NOMO-1 (cell line): Measurements from ENCODE around the gene THAP10.
"Not testable (repeated sequence)": the region's sequence is repeated elsewhere in the genome, so short reads cannot be mapped to it uniquely, and the experiment has no call there.

ENCODE experiments used
- DNase-seq, 2 experiments: peaks; one replicate each; lab custom pipeline; 2025; ENCODE audit not compliant: unreplicated experiment in 2 of 2; lab: John Stamatoyannopoulos, UW

Gene THAP10

GRCh38 chr15:70879401-70879800, 12.8 kb downstream of the THAP10 start:
- no peak for DNase-seq

- no peak for DNase-seq
Measured at GRCh38 chr15:70876683-70877082, 15.6 kb downstream of the THAP10 start.

DNA sequence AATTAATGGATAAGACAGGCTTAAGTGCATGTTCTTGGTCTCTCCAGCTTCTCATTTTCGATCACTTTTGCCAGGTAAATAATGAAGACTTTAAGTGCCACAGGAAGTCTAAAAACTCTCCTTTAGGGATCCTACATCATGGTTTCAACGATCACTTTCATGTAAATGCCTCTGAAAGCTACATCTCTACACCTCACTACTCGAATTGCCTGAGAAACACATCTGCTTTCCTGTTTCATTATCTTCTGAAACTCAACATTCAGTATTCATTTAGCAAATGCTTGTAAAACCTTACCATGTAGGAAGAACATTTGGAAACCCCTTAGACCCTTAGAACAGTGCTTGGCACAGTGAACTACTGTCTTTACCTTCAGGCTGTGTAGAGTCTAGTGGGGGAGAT, 16.2 kb downstream of the THAP10 start:
- DNase-seq = no peak

GRCh38 chr15:70875001-70875782, 17.0 kb downstream of the THAP10 start:
- no peak for DNase-seq

GRCh38 chr15:70873232-70874054, 18.8 kb downstream of the THAP10 start:
- DNase-seq = no peak

GRCh38 chr15:70871490-70871889, 20.7 kb downstream of the THAP10 start:
- DNase-seq = not testable (repeated sequence)

- DNase-seq = peak in 1 of 2 experiments; percentile 38
Measured at GRCh38 chr15:70870051-70870450, 22.2 kb downstream of the THAP10 start.

DNA sequence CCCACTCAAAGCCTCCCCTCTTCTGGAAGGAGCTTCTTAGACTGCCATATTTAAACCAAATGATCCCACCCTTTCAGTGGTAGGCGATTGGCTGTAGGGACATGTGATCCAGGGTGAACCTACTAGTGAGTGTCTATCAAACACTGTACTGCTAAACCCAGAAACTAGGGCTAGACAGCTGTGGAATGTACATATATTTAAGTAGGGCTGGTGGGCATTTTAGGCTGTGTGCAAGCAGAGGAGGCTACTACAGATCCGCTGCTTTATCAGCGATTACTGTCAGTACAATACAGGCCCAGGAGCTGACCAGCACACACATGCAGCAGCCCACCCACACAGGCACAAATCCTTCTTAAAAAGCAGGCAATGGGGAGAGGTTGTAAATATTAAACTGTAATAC, 22.9 kb downstream of the THAP10 start:
- DNase-seq = no peak

GRCh38 chr15:70867911-70868467, 24.2 kb downstream of the THAP10 start:
- no peak for DNase-seq

- DNase-seq = no peak
Measured at GRCh38 chr15:70866982-70867641, 25.1 kb downstream of the THAP10 start.

DNA sequence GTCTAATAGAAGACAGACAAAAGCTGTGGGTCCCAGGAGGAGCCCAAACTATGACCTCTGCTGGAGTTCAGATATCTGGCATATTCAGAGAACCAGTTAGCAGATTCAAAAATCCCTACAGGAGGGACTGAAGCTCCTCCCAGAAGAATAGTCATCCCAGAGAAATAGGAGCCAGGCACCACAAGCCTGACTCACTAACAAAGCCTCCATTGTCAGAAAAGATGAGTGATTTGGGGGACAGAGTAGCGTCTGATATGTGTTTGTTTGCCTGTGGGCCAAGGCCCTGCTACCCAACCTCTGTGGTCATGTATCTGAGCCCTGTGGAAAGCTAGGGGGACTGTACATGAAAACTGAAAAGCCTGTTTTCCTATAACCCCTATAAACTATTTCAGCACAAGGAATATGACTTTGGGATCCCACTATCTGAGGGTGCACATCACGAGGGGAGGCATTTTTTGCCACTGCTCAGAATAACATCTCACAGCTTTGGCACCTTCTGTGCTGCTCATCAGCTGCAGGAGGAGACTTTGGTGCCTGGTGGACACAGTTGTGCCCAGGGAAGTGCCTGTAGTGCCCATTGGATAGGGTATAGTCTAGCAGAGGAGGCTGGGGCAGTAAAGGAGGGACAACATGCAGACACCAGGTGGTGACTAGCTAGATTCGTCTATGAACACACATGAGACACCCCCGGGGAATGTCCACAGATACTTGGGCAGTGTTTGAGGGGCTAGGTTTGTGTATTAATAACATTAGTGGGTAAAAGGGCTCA, 28.6 kb downstream of the THAP10 start:
- no peak for DNase-seq

DNA sequence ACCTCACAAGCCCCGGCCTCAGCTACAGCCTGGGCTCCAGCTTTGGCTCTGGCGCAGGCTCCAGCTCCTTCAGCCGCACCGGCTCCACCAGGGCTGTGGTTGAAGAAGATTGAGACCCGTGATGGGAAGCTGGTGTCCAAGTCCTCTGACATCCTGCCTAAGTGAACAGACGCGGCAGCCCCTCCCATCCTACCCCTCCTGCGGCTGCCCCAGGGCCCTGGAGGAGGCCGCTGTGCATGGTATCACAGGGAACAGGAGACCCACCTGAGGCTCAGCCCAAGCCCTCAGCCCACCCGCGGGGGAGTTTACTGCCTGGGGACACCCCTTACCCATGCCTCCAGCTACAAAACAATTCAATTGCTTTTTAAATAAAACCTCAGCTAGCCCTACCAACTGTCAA, 32.2 kb downstream of the THAP10 start:
- DNase-seq = no peak

DNA sequence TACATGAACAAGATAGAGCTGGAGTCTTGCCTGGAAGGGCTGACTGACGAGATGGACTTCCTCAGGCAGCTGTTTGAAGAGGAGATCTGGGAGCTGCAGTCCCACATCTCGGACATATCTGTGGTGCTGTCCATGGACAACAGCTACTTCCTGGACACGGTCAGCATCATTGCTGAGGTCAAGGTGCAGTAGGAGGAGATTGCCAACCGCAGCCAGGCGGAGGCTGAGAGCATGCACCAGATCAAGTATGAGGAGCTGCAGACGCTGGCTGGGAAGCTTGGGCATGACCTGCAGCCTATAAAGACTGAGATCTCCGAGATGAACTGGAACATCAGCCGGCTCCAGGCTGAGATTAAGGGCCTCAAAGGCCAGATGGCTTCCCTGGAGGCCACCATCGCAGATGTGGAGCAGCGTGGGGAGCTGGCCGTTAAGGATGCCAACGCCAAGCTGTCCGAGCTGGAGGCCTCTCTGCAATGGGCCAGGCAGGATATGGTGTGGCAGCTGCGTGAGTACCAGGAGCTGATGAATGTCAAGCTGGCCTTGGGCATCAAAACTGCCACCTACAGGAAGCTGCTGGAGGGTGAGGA, 32.8 kb downstream of the THAP10 start:
- DNase-seq = no peak

DNA sequence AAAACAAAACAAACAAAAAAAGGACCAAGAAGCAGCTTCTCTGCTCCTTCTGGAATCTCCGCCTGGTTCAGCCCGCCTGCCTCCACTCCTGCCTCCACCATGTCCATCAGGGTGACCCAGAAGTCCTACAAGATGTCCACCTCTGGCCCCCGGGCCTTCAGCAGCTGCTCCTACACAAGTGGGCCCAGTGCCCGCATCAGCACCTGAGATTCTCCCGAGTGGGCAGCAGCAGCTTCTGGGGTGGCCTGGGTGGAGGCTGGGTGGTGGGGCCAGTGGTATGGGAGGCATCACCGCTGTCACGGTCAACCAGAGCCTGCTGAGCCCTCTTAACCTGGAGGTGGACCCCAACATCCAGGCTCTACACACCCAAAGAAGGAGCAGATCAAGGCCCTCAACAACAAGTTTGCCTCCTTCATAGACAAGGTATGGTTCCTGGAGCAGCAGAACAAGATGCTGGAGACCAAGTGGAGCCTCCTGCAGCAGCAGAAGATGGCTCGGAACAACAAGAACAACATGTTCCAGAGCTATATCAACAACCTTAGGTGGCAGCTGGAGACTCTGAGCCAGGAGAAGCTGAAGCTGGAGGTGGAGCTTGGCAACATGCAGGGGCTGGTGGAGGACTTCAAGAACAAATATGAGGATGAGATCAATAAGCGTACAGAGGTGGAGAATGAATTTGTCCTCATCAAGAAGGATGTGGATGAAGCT, 33.5 kb downstream of the THAP10 start:
- not testable (repeated sequence) for DNase-seq

DNA sequence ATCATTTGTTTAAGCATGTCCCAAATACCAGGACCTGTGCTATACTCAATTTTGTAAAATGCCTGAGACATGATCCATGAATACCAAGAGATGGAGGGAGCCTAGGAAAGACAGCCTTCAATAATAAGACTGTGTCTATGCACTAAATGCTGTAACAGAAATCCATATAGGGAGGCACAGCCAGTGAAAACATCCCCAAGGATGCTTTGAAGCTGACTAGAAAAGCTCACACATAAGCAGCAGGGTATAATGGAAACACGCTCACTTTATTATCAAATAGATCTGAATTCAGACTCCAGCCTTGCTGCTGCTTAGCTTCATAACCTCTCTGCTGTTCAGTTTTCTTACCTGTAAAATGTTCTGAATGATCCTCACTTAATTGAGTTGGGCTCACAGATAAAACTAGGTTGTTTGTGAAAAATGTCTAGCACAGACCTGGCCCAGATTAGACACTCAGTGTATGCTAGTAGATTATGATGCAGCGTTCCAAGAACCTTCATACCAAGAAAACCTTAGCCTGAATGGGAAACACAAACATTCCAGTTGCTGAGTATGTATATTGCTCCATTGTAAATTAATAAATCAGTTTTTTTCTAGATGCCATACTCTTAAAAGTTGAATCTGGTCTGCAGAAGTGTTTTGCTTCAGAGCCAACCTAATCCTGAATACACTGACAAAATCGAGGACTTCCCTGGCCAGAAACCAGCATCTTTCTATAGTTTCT, 34.5 kb downstream of the THAP10 start:
- no peak for DNase-seq

DNA sequence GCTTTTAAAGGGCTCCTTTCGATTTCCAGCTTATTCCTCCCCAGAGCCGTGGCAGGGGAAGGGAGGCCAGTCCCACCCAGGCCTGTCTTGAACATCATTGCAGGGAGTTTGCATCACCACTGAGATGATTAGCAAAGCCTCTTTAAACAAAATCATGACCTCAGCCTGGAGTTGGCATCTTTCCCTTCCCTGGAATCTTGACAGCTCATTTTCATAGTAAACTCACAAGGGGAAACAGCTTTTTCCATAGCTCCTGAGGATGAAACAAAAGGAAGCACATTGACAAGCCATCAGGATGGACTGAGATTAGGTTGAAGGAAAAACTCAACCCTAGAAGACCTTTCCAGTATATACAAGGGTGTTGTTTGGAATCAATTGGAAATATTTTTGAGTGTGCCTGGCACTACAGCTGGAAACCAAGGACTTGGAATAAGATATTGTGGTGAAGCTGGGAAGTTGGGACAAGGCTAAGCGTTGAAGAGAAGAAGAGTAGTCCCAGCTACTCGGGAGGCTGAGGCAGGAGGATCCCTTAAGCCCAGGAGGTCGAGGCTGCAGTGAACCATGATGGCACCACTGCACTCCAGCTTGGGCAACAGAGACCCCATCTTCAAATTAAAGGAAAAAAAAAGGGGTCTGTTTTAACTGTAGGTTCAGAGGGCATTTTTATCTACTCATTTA, 35.2 kb downstream of the THAP10 start:
- no peak for DNase-seq

DNA sequence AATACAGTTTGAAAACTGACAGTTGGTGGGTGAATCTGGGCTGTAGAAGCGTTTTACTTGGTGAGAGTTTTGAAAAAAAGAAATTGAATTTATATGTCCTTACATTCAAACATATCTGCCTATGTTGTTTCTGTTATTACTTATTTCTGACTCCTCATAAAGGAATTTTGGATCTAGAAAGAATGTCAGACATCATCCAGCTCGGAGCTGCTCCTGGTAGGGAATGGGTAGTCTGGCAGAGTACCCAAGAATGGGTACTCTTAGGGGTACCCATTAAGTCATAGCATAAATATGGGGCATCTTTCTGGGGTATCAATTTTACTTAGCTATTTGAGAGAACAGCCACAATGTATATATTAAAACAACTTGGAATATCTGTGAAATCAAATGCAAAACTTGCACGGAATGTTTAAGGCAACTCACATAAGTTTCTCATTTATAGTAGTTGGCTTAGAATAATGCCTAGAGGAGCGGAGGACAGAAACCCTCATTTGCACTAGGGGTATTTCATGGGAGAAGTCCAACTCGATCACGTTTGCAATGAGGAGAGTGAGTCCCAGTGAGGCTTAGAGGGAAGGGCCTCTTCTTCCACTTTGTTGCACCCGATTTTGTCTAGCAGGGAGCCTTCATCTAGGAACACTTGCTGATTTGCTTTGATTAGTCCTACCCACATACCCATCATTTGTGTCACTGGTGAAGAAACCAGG, 35.9 kb downstream of the THAP10 start:
- no peak for DNase-seq

DNA sequence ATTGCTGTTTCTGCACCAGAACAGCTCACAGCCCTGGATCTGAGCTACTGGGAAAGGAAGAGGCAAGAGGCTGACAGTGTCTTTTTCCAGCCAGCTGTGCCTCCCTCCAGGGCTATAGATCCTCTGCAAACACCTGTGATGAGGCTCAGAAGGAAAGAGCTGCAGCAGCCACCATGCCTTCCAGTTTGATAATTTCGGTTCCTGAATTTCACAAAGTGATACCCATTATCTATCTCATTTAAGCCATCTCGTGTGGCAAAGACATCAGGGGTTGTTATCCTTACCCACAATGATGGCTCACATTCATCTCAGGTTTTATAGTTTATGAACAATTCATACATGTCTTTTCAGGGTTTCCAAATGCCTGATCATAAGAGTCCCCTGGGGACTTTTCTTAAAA, 36.5 kb downstream of the THAP10 start:
- DNase-seq = peak in 1 of 2 experiments; percentile 24
